ENCODE results near the gene ZNF227. TPM values are rescaled to one million over a fixed set of nuclear protein-coding genes. Genes with fewer than 3 reads are reported as not detected.
"Not testable (repeated sequence)": the region's sequence is repeated elsewhere in the genome, so short reads cannot be mapped to it uniquely, and the experiment has no call there.

ZNF227 gene
- polyA plus RNA-seq, 1 experiment: 5.9 TPM

DNA sequence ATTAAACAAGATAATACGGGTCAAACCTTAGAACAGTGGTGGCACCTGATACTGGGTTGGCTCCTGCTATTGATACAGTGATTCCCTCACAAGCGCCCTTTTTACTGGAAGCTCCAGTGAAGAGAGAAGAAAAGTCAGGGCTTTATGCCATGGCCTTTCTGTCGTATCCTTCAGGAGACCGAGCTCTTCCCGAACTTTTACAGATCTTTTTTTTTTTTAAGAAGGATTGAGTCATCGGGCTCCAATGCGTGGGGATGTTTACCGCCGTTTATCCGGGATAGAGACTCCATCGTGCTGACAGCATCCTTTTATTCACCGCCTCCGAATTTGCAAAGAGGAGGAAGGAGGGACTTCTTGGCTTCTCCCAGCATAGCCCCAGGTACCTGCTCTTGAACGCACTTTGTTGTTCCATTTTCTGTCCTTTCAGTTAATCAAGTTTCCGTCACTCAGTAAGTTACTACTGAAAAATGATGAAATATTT, 574 bp downstream of the ZNF227 start:
- ChIA-PET POLR2A (no interaction called here), CTCF (interaction anchor here (0.9 kb wide), 1 partner anchor 23 kb away, joined by 4 read pairs; no protein-coding TSS in a partner anchor)
- Histone ChIP-seq H3K27me3 (ENCODE audit: control insufficient read depth, insufficient read depth, low read length) (no peaks in the 10 kb centered on the region), H3K36me3 (ENCODE audit: control insufficient read depth, insufficient read depth, low read length) (peaks cover 5% of the 10 kb centered on the region; the same call in 1 of the 2 replicates), H3K4me3 (ENCODE audit: low read depth, low read length) (peak overlapping the region; percentile 94)
- DNase-seq (ENCODE audit: low read depth): no peak
- TF ChIP-seq, protein P1, sequence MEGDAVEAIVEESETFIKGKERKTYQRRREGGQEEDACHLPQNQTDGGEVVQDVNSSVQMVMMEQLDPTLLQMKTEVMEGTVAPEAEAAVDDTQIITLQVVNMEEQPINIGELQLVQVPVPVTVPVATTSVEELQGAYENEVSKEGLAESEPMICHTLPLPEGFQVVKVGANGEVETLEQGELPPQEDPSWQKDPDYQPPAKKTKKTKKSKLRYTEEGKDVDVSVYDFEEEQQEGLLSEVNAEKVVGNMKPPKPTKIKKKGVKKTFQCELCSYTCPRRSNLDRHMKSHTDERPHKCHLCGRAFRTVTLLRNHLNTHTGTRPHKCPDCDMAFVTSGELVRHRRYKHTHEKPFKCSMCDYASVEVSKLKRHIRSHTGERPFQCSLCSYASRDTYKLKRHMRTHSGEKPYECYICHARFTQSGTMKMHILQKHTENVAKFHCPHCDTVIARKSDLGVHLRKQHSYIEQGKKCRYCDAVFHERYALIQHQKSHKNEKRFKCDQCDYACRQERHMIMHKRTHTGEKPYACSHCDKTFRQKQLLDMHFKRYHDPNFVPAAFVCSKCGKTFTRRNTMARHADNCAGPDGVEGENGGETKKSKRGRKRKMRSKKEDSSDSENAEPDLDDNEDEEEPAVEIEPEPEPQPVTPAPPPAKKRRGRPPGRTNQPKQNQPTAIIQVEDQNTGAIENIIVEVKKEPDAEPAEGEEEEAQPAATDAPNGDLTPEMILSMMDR (IDR thresholded peaks at IDR 0.05; ENCODE audit: insufficient read depth, low read depth, low read length): no peak

DNA sequence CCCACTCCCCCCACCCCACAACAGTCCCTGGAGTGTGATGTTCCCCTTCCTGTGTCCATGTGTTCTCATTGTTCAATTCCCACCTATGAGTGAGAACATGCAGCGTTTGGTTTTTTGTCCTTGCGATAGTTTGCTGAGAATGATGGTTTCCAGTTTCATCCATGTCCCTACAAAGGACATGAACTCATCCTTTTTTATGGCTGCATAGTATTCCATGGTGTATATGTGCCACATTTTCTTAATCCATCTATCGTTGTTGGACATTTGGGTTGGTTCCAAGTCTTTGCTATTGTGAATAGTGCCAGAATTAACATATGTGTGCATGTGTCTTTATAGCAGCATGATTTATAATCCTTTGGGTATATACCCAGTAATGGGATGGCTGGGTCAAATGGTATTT, 7.6 kb downstream of the ZNF227 start:
- H3K27me3 ChIP-seq (ENCODE audit: control insufficient read depth, insufficient read depth, low read length); H3K36me3 ChIP-seq (ENCODE audit: control insufficient read depth, insufficient read depth, low read length); CTCF ChIA-PET; DNase-seq (ENCODE audit: low read depth); H3K4me3 ChIP-seq (ENCODE audit: low read depth, low read length); POLR2A ChIA-PET: not testable (repeated sequence)

DNA sequence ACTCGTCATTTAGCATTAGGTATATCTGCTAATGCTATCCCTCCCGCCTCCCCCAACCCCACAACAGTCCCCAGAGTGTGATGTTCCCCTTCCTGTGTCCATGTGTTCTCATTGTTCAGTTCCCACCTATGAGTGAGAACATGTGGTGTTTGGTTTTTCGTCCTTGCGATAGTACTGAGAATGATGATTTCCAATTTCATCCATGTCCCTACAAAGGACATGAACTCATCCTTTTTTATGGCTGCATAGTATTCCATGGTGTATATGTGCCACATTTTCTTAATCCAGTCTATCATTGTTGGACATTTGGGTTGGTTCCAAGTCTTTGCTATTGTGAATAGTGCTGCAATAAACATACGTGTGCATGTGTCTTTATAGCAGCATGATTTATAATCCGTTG, 8.4 kb downstream of the ZNF227 start:
- H3K36me3 ChIP-seq (ENCODE audit: control insufficient read depth, insufficient read depth, low read length); POLR2A ChIA-PET; CTCF ChIA-PET; H3K27me3 ChIP-seq (ENCODE audit: control insufficient read depth, insufficient read depth, low read length); H3K4me3 ChIP-seq (ENCODE audit: low read depth, low read length); DNase-seq (ENCODE audit: low read depth): not testable (repeated sequence)

DNA sequence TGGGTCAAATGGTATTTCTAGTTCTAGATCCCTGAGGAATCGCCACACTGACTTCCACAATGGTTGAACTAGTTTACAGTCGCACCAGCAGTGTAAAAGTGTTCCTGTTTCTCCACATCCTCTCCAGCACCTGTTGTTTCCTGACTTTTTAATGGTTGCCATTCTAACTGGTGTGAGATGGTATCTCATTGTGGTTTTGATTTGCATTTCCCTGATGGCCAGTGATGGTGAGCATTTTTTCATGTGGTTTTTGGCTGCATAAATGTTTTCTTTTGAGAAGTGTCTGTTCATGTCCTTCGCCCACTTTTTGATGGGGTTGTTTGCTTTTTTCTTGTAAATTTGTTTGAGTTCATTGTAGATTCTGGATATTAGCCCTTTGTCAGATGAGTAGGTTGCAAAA, 9.0 kb downstream of the ZNF227 start:
- H3K36me3 ChIP-seq (ENCODE audit: control insufficient read depth, insufficient read depth, low read length); H3K27me3 ChIP-seq (ENCODE audit: control insufficient read depth, insufficient read depth, low read length); POLR2A ChIA-PET; CTCF ChIA-PET; DNase-seq (ENCODE audit: low read depth); H3K4me3 ChIP-seq (ENCODE audit: low read depth, low read length): not testable (repeated sequence)

DNA sequence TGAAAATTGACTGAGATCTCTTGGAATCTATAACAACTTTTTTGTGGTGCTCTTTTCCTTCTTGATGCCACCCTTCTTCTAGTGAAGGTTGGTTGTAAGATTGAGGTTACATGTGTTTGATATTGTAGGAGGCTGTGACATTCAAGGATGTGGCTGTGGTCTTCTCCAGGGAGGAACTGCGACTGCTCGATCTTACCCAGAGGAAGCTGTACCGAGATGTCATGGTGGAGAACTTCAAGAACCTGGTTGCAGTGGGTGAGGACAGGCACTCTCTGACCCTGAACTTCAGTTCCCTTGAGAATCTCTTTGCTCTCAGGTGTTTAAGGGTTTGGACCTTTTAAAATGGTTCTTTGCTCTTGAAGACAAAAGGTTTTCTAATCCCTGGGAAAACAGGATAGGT, 16.0 kb downstream of the ZNF227 start:
- TF ChIP-seq, protein P1 (IDR thresholded peaks at IDR 0.05; ENCODE audit: insufficient read depth, low read depth, low read length): no peak
- Histone ChIP-seq H3K27me3 (ENCODE audit: control insufficient read depth, insufficient read depth, low read length) (no peaks in the 10 kb centered on the region), H3K36me3 (ENCODE audit: control insufficient read depth, insufficient read depth, low read length) (peaks cover 5% of the 10 kb centered on the region), H3K4me3 (ENCODE audit: low read depth, low read length) (no peak overlapping the region)
- ChIA-PET CTCF (interaction anchor here (1.4 kb wide), 1 partner anchor 76 kb away, joined by 3 read pairs; no protein-coding TSS in a partner anchor), POLR2A (no interaction called here)
- DNase-seq (ENCODE audit: low read depth): no peak

DNA sequence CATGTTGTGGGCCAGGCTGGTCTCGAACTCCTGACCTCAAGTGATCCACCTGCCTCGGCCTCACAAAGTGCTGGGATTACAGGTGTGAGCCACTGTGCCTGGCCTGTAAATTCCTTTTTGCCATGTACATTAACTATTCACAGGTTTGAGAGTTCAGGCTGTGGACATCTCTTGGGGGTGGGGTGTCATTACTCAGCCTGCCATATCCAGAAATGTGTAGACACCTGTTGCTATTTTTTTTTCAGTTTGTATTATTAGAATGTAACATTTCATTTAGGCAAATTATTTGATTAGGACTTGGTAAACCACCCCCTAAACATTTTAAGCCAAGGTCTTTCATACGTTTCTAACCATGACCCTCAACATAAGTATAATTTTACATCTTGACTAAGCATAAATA, 20.5 kb downstream of the ZNF227 start:
- CTCF ChIA-PET: interaction anchor here (1.2 kb wide), 1 partner anchor 21 kb away, joined by 5 read pairs; the partner anchor contains the start of gene ZNF227
- no peak for DNase-seq (ENCODE audit: low read depth)
- TF ChIP-seq, protein P1 (IDR thresholded peaks at IDR 0.05; ENCODE audit: insufficient read depth, low read depth, low read length): no peak
- peaks cover 14% of the 10 kb centered on the region for H3K36me3 ChIP-seq (ENCODE audit: control insufficient read depth, insufficient read depth, low read length)
- no peaks in the 10 kb centered on the region for H3K27me3 ChIP-seq (ENCODE audit: control insufficient read depth, insufficient read depth, low read length)
- POLR2A ChIA-PET: no interaction called here
- H3K4me3 ChIP-seq (ENCODE audit: low read depth, low read length): no peak overlapping the region

DNA sequence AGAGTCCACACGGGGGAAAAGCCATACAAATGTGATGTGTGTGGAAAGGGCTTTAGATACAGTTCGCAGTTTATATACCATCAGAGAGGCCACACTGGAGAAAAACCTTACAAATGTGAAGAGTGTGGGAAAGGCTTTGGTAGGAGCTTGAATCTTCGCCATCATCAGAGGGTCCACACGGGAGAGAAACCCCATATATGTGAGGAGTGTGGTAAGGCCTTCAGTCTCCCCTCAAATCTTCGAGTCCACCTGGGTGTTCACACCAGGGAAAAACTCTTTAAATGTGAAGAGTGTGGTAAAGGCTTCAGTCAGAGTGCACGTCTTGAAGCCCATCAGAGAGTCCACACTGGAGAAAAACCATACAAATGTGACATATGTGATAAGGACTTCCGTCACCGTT, 24.1 kb downstream of the ZNF227 start:
- POLR2A ChIA-PET: no interaction called here
- no peak for DNase-seq (ENCODE audit: low read depth)
- TF ChIP-seq, protein P1 (IDR thresholded peaks at IDR 0.05; ENCODE audit: insufficient read depth, low read depth, low read length): no peak
- Histone ChIP-seq H3K4me3 (ENCODE audit: low read depth, low read length) (no peak overlapping the region), H3K36me3 (ENCODE audit: control insufficient read depth, insufficient read depth, low read length) (peaks cover 10% of the 10 kb centered on the region), H3K27me3 (ENCODE audit: control insufficient read depth, insufficient read depth, low read length) (no peaks in the 10 kb centered on the region)
- CTCF ChIA-PET: no interaction called here

DNA sequence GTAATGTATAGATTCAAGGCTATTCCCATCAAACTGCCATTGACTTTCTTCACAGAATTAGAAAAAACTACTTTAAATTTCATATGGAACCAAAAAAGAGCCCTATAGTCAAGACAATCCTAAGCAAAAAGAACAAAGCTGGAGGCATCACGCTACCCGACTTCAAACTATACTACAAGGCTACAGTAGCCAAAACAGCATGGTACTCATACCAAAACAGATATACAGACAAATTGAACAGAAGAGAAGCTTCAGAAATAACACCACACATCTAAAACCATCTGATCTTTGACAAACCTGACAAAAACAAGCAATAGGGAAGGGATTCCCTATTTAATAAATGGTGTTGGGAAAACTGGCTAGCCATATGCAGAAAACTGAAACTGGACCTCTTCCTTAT, 40.0 kb downstream of the ZNF227 start:
- CTCF ChIA-PET; H3K36me3 ChIP-seq (ENCODE audit: control insufficient read depth, insufficient read depth, low read length); H3K27me3 ChIP-seq (ENCODE audit: control insufficient read depth, insufficient read depth, low read length); POLR2A ChIA-PET; DNase-seq (ENCODE audit: low read depth); H3K4me3 ChIP-seq (ENCODE audit: low read depth, low read length): not testable (repeated sequence)

DNA sequence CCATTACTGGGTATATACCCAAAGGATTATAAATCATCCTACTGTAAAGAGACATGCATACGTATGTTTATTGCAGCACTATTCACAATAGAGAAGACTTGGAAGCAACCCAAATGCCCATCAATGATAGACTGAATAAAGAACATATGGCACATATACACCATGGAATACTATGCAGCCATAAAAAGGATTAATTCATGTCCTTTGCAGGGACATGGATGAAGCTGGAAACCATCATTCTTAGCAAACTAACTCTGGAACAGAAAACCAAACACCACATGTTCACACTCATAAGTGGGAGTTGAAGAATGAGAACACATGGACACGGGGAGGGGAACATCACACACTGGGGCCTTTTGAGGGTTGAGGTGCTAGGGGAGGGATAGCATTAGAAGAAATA, 41.1 kb downstream of the ZNF227 start:
- POLR2A ChIA-PET; H3K36me3 ChIP-seq (ENCODE audit: control insufficient read depth, insufficient read depth, low read length); H3K27me3 ChIP-seq (ENCODE audit: control insufficient read depth, insufficient read depth, low read length); CTCF ChIA-PET; DNase-seq (ENCODE audit: low read depth); H3K4me3 ChIP-seq (ENCODE audit: low read depth, low read length): not testable (repeated sequence)

Data from BJ (cell line).